ENCODE measurements around the gene ARHGAP26. TPM values are rescaled to one million over a fixed set of nuclear protein-coding genes. Genes with fewer than 3 reads are reported as not detected.

ARHGAP26 gene
- total RNA-seq, 1 experiment from 2014 or later = 34.5 TPM

- Histone ChIP-seq H3K4me1 (ENCODE audit: control insufficient read depth in 1 of 2, insufficient read depth in 2 of 2, low read length in 2 of 2) (peaks cover 45 to 49% of the 10 kb centered on the region in 2 experiments), H2AFZ (ENCODE audit: low read depth, low read length, poor library complexity, severe bottlenecking) (no peak overlapping the region), H3K4me2 (ENCODE audit: low read length) (peak overlapping the region; percentile 71), H3K27me3 (ENCODE audit: insufficient read depth, low read length) (no peaks in the 10 kb centered on the region), H3K9ac (ENCODE audit: low read length) (peak overlapping the region; percentile 38; the same call in 1 of the 2 replicates), H3K9me2 (ENCODE audit: insufficient read depth) (no peaks in the 10 kb centered on the region), H4K20me1 (ENCODE audit: insufficient read depth) (no peaks in the 10 kb centered on the region), H3K79me2 (ENCODE audit: insufficient read depth, low read length) (no peaks in the 10 kb centered on the region), H3K27ac (ENCODE audit: low read depth, low read length) (peak overlapping the region; percentile 56), H3K9me3 (ENCODE audit: control insufficient read depth in 1 of 2, insufficient read depth in 1 of 2, low read depth in 1 of 2, low read length in 2 of 2) (no peaks in the 10 kb centered on the region), H3K36me3 (ENCODE audit: control insufficient read depth in 1 of 2, insufficient read depth in 2 of 2, low read length in 2 of 2) (no peaks in the 10 kb centered on the region), H3K4me3 (replicated peaks in 1 of 2; ENCODE audit: low read depth in 1 of 2, low read length in 2 of 2) (peak overlapping the region in 1 of 2 experiments; percentile 32; a peak in 2 of 4 replicates)
- no TSS peak for BruUV-seq (replicated peaks)
- intact Hi-C loops (cut with micrococcal nuclease) = no loop called here
- ChIA-PET CTCF (interaction anchor here (0.7 to 1.2 kb wide), 3 partner anchors 26 to 264 kb away, joined by 3 read pairs; no protein-coding TSS in a partner anchor), RAD21 (ENCODE audit: low non-redundant PET in 1 of 2, low total read pairs in 2 of 2, uncharacterized antibody in 2 of 2, unreplicated experiment in 2 of 2) (no interaction called here), POLR2A (no interaction called here)
- DNase-seq (ENCODE audit: low read depth, low spot score) = no peak
- TF ChIP-seq MAX (IDR thresholded peaks at IDR 0.05) = no peak
- TF ChIP-seq CBX3 (IDR thresholded peaks at IDR 0.05; ENCODE audit: low read depth) = 0 out of 2 replicates have a peak, but pooled peaks have one; percentile 40
- ATAC-seq = peak; percentile 78
Measured at GRCh38 chr5:142976861-142977260, 206.7 kb downstream of the ARHGAP26 start.

- POLR2A ChIA-PET = no interaction called here
- Histone ChIP-seq H3K27me3 (ENCODE audit: insufficient read depth, low read length) (no peaks in the 10 kb centered on the region), H2AFZ (ENCODE audit: low read depth, low read length, poor library complexity, severe bottlenecking) (no peak overlapping the region), H4K20me1 (ENCODE audit: insufficient read depth) (no peaks in the 10 kb centered on the region), H3K9me2 (ENCODE audit: insufficient read depth) (no peaks in the 10 kb centered on the region), H3K27ac (ENCODE audit: low read depth, low read length) (peak overlapping the region; percentile 56), H3K79me2 (ENCODE audit: insufficient read depth, low read length) (no peaks in the 10 kb centered on the region), H3K4me1 (ENCODE audit: control insufficient read depth in 1 of 2, insufficient read depth in 2 of 2, low read length in 2 of 2) (peaks cover 52 to 56% of the 10 kb centered on the region in 2 experiments), H3K36me3 (ENCODE audit: control insufficient read depth in 1 of 2, insufficient read depth in 2 of 2, low read length in 2 of 2) (no peaks in the 10 kb centered on the region), H3K9ac (ENCODE audit: low read length) (peak overlapping the region; percentile 38), H3K4me3 (replicated peaks in 1 of 2; ENCODE audit: low read depth in 1 of 2, low read length in 2 of 2) (peak overlapping the region in 1 of 2 experiments; percentile 32; a peak in 2 of 4 replicates), H3K4me2 (ENCODE audit: low read length) (peak overlapping the region; percentile 71), H3K9me3 (ENCODE audit: control insufficient read depth in 1 of 2, insufficient read depth in 1 of 2, low read depth in 1 of 2, low read length in 2 of 2) (no peaks in the 10 kb centered on the region)
- peak; percentile 85 for ATAC-seq
- no peak for DNase-seq (ENCODE audit: low read depth, low spot score)
- BruUV-seq (replicated peaks) = no TSS peak
- CTCF ChIA-PET = interaction anchor here (0.7 to 1.2 kb wide), 3 partner anchors 25 to 265 kb away, joined by 3 read pairs; no protein-coding TSS in a partner anchor
- RAD21 ChIA-PET (ENCODE audit: low non-redundant PET in 1 of 2, low total read pairs in 2 of 2, uncharacterized antibody in 2 of 2, unreplicated experiment in 2 of 2) = no interaction called here
- intact Hi-C loops (cut with micrococcal nuclease) = no loop called here
- TF ChIP-seq ATF3 (IDR thresholded peaks at IDR 0.05) (no peak), POLR2A (IDR thresholded peaks at IDR 0.05; ENCODE audit: borderline replicate concordance, extremely low read depth, insufficient read depth, insufficient read length) (no peak), MAX (IDR thresholded peaks at IDR 0.05) (no peak), ZBTB33 (IDR thresholded peaks at IDR 0.05; ENCODE audit: extremely low read depth, insufficient replicate concordance, low read length) (no peak), SRF (IDR thresholded peaks at IDR 0.05; ENCODE audit: low read depth) (no peak), ELF1 (IDR thresholded peaks at IDR 0.05; ENCODE audit: borderline replicate concordance, low read depth) (no peak), POLR2AphosphoS5 (IDR thresholded peaks at IDR 0.05; ENCODE audit: low read depth, low read length) (0 out of 2 replicates have a peak, but pooled peaks have one; percentile 18), RAD21 (IDR thresholded peaks at IDR 0.05; ENCODE audit: low read depth) (no peak), JUND (IDR thresholded peaks at IDR 0.05) (peak; percentile 57), CTCF (IDR thresholded peaks at IDR 0.05 in 2 of 3, conservative IDR thresholded peaks at IDR 0.05 in 1 of 3; ENCODE audit: borderline replicate concordance in 1 of 3, insufficient read depth in 1 of 3, low read depth in 2 of 3, low read length in 2 of 3) (no peak), CBX3 (IDR thresholded peaks at IDR 0.05; ENCODE audit: low read depth) (0 out of 2 replicates have a peak, but pooled peaks have one; percentile 64), ZFX (IDR thresholded peaks at IDR 0.05) (no peak), YY1 (IDR thresholded peaks at IDR 0.05; ENCODE audit: extremely low read depth, insufficient replicate concordance, low read depth, low read length) (no peak), TCF7L2 (IDR thresholded peaks at IDR 0.05; ENCODE audit: borderline replicate concordance, extremely low read depth, insufficient read depth, insufficient read length) (no peak)
Measured at GRCh38 chr5:142977363-142978051, 207.3 kb downstream of the ARHGAP26 start.
